Adrenal gland (tissue), 12 donors: ENCODE data around the gene TBX4. TPM values are rescaled to one million over a fixed set of nuclear protein-coding genes. Genes with fewer than 3 reads are reported as not detected.

Experiments used
- DNase-seq, 7 donors: peaks; one replicate each; pipeline ENCODE4 v3.0.0-alpha.2; 2019 to 2020
- H3K27ac ChIP-seq, 5 donors: fragments of 200-600 bp; sonication (generic) in 4 of 5; 1 replicate in 3 of 5; 2 replicates in 2 of 5; pipeline versions ENCODE4 v1.5.1 to v1.8.0; 2016 to 2020; ENCODE audit warnings: mild to moderate bottlenecking in 1 of 5
- H3K27me3 ChIP-seq: fragments of 200-600 bp; 2 replicates; pipeline ENCODE4 v1.8.0; 2021
- H3K36me3 ChIP-seq, 2 donors: fragments of 200-600 bp; replicated peaks in 1 of 2; 1 replicate in 1 of 2; 2 replicates in 1 of 2; pipeline versions ENCODE4 v1.5.1 to v1.8.0; 2018 to 2022
- H3K4me1 ChIP-seq, 2 donors: fragments of 200-600 bp; replicated peaks in 1 of 2; 1 replicate in 1 of 2; 2 replicates in 1 of 2; pipeline versions ENCODE4 v1.5.1 to v1.8.0; 2018 to 2021
- H3K4me3 ChIP-seq, 4 donors: fragments of 200-600 bp; sonication (generic) in 3 of 4; one replicate each; pipeline ENCODE4 v1.5.1; 2016 to 2018
- H3K9me3 ChIP-seq, 3 donors: fragments of 200-600 bp; sonication (generic) in 1 of 3; replicated peaks in 1 of 3; 1 replicate in 2 of 3; 2 replicates in 1 of 3; pipeline versions ENCODE4 v1.5.1 to v1.8.0; 2016 to 2021
- POLR2A ChIP-seq, 2 donors: fragments of 450-650 bp; IDR thresholded peaks; one replicate each; pipeline ENCODE4 v1.6.1; 2017; ENCODE audit warnings: antibody characterized with exemption in 2 of 2, mild to moderate bottlenecking in 2 of 2, moderate library complexity in 1 of 2
- WGBS, 4 donors: extraction: QIAGEN DNeasy Blood & Tissue Kit in 2 of 4; methylation state at CpG; one replicate each; pipeline versions ENCODE4 v1.1.5 to v1.1.7; 2013 to 2017; 5-methylcytosine and 5-hydroxymethylcytosine counted together
- intact Hi-C, 2 donors: fragments of 100-400 bp; cut with DNase I; formaldehyde crosslinking; loops; one replicate each; pipeline versions ENCODE4 v1.14.1 to v1.15.0; 2022 to 2023
- polyA plus RNA-seq, 3 donors: library from polyadenylated mRNA; stranded (reverse); fragments of 200-250 nt in 2 of 3; fragments of 350-450 nt in 1 of 3; fragmentation: Illumina TruSeq in 1 of 3; extraction: RNeasy Lipid Tissue Mini Kit (QIAGEN cat#74804) in 1 of 3; gene quantifications; one replicate each; pipeline ENCODE4 v1.2.3, GENCODE V29; 2013 to 2014
- total RNA-seq, 9 donors: library from RNA; depleted of rRNA in 4 of 9; stranded (reverse); fragments of >200 nt in 4 of 9; fragments of 120-200 nt in 1 of 9; fragmentation: NEBNext Ultra II Directional in 1 of 9; extraction: Animal tissue kit (Norgen Biotek cat#: 25700) in 1 of 9; gene quantifications; one replicate each; pipeline versions ENCODE4 v1.1.0 to v1.2.4, GENCODE V29; 2013 to 2023
- TF ChIP-seq, protein P1 (sequence below), 6 experiments: fragments of 450-650 bp in 4 of 6; fragments of 200-600 bp in 2 of 6; sonication (generic) in 1 of 6; IDR thresholded peaks; 1 replicate in 5 of 6; 2 replicates in 1 of 6; pipeline versions ENCODE4 v1.5.1 to v1.8.0; 2016 to 2021; ENCODE audit warnings: antibody characterized with exemption in 6 of 6, mild to moderate bottlenecking in 2 of 6, moderate library complexity in 1 of 6
- donor health status: healthy with polysubstance abuse.
- donor health status: Bipolar disorder and iron deficiency.
- donor health status: DM: yes; HTN: yes; CAD: no.
- donor health status: DM: no; HTN: no; CAD: no.
- donor health status: DM: no; HTN: no; CAD: no.
- donor health status: DM: yes; HTN: yes; CAD: no.

TBX4 gene
- total and polyA plus RNA-seq, 12 donors, result 0.03 to 0.54 (median 0.21) TPM; not detected in 8

DNA sequence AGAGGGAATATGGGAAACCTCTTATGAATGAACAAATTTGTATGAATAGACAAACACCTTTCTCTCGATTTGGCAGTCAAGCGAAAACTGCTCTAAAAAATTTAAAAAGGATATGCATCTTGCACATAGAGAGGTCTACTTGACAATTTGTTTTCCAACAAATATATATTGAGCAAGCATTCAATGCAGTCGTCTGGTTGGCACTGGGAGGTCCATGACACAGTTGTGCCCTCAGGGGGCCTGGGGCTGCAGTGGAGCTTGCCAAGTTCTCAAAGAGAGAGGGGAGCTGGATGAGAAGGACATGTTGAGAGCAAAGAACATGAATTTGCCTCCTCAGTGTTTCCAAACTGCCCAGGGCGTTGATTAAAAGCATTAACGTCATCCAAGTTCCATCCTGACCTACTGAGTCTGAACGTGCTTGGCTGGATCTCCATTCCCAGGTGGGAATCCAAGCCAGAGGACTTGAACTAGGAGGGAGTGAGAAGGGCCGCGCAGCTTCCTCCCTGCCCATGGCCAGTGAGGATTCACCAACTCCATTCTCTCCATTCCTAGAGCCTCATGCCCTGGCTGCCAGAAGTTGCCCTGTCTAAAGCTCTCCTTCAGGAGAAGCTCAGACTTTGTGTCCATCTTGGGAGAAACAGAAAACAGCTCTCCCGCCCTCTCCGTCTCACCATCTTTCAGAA, 28.1 kb upstream of the TBX4 start:
- Histone ChIP-seq H3K9me3 (no peaks in the 10 kb centered on the region), H3K27ac (no peak overlapping the region), H3K4me3 (no peak overlapping the region), H3K27me3 (peaks cover 42% of the 10 kb centered on the region), H3K36me3 (no peaks in the 10 kb centered on the region), H3K4me1 (no peaks in the 10 kb centered on the region)
- DNase-seq, result no peak
- intact Hi-C loops, result no loop called here
- 74 to 84% (median 80%) methylated on average over 10 of the region's 10 CpGs for WGBS, 4 donors
- TF ChIP-seq, protein P1, sequence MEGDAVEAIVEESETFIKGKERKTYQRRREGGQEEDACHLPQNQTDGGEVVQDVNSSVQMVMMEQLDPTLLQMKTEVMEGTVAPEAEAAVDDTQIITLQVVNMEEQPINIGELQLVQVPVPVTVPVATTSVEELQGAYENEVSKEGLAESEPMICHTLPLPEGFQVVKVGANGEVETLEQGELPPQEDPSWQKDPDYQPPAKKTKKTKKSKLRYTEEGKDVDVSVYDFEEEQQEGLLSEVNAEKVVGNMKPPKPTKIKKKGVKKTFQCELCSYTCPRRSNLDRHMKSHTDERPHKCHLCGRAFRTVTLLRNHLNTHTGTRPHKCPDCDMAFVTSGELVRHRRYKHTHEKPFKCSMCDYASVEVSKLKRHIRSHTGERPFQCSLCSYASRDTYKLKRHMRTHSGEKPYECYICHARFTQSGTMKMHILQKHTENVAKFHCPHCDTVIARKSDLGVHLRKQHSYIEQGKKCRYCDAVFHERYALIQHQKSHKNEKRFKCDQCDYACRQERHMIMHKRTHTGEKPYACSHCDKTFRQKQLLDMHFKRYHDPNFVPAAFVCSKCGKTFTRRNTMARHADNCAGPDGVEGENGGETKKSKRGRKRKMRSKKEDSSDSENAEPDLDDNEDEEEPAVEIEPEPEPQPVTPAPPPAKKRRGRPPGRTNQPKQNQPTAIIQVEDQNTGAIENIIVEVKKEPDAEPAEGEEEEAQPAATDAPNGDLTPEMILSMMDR (IDR thresholded peaks at IDR 0.05), result no peak
- no peak for TF ChIP-seq POLR2A (IDR thresholded peaks at IDR 0.05)

DNA sequence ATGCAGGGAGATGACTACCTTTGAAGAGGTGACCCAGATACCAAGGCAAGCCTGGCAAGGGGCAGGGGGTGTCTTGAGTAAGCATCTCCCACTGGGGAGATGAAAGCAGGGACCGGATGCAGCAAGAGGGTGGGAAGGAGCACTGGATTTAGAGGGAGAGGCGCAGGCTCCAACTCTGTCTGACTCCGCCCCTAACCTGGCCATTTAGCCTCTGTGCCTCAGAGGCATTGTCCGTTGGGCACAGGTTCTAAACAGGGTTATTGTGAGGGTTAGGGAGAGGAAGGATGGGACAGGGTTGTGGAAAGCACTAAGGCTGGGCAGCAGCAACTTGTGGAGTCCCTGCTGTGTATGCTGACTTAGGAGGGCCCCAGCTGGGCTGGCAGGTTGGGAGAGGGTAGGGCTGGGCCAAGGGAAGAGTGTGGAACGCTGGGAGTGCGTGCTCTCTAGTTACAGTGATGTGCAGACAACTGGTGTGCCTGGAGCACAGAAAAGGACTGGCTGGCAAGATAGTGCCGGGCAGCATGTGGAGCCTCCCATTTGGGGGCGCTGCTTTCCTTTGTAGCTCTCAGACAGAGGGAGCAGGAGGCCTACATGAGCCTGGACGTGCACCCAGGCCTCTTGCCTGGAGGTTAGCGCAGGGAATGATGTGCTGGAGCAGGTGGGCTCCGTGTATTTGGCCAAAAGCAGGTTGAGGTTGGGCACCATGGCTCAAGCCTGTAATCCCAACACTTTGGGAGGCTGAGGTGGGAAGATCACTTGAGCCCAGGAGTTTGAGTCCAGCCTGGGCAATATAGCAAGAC, 26.3 kb upstream of the TBX4 start:
- Histone ChIP-seq H3K4me3 (no peak overlapping the region), H3K27me3 (peaks cover 42% of the 10 kb centered on the region), H3K9me3 (no peaks in the 10 kb centered on the region), H3K27ac (no peak overlapping the region), H3K4me1 (no peaks in the 10 kb centered on the region), H3K36me3 (no peaks in the 10 kb centered on the region)
- TF ChIP-seq, protein P1 (IDR thresholded peaks at IDR 0.05), result no peak
- TF ChIP-seq POLR2A (IDR thresholded peaks at IDR 0.05), result no peak
- 52 to 66% (median 59%) methylated on average over 8 to 11 of the region's 11 CpGs for WGBS, 4 donors
- intact Hi-C loops, result no loop called here
- no peak for DNase-seq

DNA sequence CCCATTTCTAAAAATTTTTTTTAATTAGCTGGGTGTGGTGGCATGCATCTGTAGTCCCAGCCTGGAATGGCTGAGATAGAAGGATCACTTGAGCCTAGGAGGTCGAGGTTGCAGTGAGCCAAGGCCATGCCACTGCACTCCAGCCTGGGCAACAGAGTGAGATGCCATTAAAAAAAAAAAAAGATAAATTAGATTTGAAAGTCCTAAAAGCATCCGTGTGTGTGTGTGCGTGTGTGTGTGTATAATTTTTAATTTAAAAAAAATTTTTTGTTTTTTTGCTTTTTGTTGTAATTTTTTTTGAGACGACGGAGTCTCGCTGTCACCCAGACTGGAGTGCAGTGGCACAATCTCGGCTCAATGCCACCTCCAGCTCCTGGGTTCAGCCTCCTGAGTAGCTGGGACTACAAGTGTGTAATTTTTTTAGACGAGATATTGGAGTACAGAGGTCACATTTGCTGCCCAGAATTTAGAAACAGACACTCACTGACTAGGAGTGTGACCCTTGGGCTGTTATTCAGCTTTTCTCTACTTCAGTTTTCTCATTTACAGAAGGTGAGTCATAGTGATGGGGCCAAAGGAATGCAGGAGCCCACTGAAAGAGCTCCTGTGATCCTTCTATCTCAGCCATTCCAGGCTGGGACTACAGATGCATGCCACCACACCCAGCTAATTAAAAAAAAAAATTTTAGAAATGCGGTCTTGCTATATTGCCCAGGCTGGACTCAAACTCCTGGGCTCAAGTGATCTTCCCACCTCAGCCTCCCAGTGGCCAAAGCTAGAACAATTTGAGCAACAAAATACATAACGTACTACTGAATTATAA, 25.5 kb upstream of the TBX4 start:
- Histone ChIP-seq H3K4me3 (no peak overlapping the region), H3K27me3 (peaks cover 36% of the 10 kb centered on the region), H3K27ac (no peak overlapping the region), H3K4me1 (no peaks in the 10 kb centered on the region), H3K9me3 (no peaks in the 10 kb centered on the region), H3K36me3 (no peaks in the 10 kb centered on the region)
- DNase-seq, result no peak
- intact Hi-C loops, result no loop called here
- TF ChIP-seq POLR2A (IDR thresholded peaks at IDR 0.05), result no peak
- TF ChIP-seq, protein P1 (IDR thresholded peaks at IDR 0.05), result no peak
- 77 to 81% (median 80%) methylated on average over 10 of the region's 10 CpGs for WGBS, 4 donors

DNA sequence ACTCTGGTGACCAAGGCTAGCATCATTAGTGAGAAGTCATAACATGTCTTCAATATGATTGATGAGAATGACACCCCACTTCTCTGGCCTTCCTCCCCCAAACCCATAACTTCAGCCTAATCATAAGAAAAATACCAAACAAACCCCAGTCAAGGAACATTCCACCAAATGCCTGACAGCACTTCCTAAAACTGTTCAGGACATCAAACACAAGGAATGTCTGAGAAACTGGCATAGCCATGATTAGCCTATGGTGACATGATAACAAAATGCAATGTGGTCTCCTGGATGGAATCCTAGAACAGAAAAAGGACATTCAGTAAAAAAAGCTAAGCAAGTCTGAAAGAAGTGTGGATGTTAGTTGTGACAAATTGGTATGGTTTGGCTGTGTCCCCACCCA, 24.7 kb upstream of the TBX4 start:
- Histone ChIP-seq H3K4me1 (no peaks in the 10 kb centered on the region), H3K4me3 (no peak overlapping the region), H3K27ac (no peak overlapping the region), H3K36me3 (no peaks in the 10 kb centered on the region), H3K27me3 (peaks cover 35% of the 10 kb centered on the region), H3K9me3 (no peaks in the 10 kb centered on the region)
- no peak for DNase-seq
- intact Hi-C loops, result no loop called here
- no peak for TF ChIP-seq POLR2A (IDR thresholded peaks at IDR 0.05)
- TF ChIP-seq, protein P1 (IDR thresholded peaks at IDR 0.05), result no peak
